Neural crest cell (in vitro differentiated cells): ENCODE results near the gene NFE2L3. TPM values are rescaled to one million over a fixed set of nuclear protein-coding genes. Genes with fewer than 3 reads are reported as not detected.
A peak's percentile ranks its signal among the peaks of the same experiment; 100 is the strongest.

Experiments used
- DNase-seq: peaks from one replicate; pipeline ENCODE4 v3.0.0; 2021; ENCODE audit warnings: low read depth, mixed read lengths, low spot score
- H3K27ac Mint-ChIP-seq: one replicate; pipeline ENCODE4 v1.8.0; 2021; ENCODE audit warnings: mild to moderate bottlenecking, mixed read lengths; ENCODE audit not compliant: unreplicated experiment
- H3K27me3 Mint-ChIP-seq: 2 replicates; pipeline ENCODE4 v1.8.0; 2021; ENCODE audit warnings: low read depth, mild to moderate bottlenecking, mixed read lengths
- H3K36me3 Mint-ChIP-seq: 2 replicates; pipeline ENCODE4 v1.8.0; 2021; ENCODE audit warnings: low read depth, mild to moderate bottlenecking, mixed read lengths
- H3K4me1 Mint-ChIP-seq: 2 replicates; pipeline ENCODE4 v1.8.0; 2021; ENCODE audit warnings: mixed read lengths
- H3K4me3 Mint-ChIP-seq: one replicate; pipeline ENCODE4 v1.8.0; 2021; ENCODE audit warnings: mild to moderate bottlenecking, mixed read lengths
- H3K9me3 Mint-ChIP-seq: 2 replicates; pipeline ENCODE4 v1.8.0; 2021; ENCODE audit warnings: mixed read lengths
- total RNA-seq: library from RNA; stranded (reverse); gene quantifications from 2 replicates; pipeline ENCODE4 v1.2.1, GENCODE V29; 2021
- TF ChIP-seq, protein P1 (sequence below): fragments of 200-600 bp; sonication (generic); conservative IDR thresholded peaks from 2 replicates; pipeline ENCODE4 v1.5.0; 2021; ENCODE audit warnings: antibody characterized with exemption, mild to moderate bottlenecking

The NFE2L3 gene
- total RNA-seq, 1 donor from 2014 or later: 2.4 TPM

DNA sequence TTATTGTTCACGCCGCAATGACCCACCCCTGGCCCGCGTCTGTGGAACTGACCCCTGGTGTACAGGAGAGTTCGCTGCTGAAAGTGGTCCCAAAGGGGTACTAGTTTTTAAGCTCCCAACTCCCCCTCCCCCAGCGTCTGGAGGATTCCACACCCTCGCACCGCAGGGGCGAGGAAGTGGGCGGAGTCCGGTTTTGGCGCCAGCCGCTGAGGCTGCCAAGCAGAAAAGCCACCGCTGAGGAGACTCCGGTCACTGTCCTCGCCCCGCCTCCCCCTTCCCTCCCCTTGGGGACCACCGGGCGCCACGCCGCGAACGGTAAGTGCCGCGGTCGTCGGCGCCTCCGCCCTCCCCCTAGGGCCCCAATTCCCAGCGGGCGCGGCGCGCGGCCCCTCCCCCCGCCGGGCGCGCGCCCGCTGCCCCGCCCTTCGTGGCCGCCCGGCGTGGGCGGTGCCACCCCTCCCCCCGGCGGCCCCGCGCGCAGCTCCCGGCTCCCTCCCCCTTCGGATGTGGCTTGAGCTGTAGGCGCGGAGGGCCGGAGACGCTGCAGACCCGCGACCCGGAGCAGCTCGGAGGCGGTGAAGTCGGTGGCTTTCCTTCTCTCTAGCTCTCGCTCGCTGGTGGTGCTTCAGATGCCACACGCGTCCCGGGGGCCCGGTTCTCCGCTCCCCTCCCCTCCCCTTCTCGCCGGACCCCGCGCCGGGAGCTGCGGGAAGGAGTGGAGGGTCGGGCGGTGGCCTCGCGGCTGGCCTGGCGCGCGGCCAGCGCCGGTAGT, 49.4 kb downstream of the NFE2L3 start, which contains the start of gene CBX3:
TSS of gene CBX3 (plus strand) at position 499 of the 772 bp plus-strand sequence. CDS start 1,254 bp downstream, outside the sequence.
- TF ChIP-seq, protein P1, sequence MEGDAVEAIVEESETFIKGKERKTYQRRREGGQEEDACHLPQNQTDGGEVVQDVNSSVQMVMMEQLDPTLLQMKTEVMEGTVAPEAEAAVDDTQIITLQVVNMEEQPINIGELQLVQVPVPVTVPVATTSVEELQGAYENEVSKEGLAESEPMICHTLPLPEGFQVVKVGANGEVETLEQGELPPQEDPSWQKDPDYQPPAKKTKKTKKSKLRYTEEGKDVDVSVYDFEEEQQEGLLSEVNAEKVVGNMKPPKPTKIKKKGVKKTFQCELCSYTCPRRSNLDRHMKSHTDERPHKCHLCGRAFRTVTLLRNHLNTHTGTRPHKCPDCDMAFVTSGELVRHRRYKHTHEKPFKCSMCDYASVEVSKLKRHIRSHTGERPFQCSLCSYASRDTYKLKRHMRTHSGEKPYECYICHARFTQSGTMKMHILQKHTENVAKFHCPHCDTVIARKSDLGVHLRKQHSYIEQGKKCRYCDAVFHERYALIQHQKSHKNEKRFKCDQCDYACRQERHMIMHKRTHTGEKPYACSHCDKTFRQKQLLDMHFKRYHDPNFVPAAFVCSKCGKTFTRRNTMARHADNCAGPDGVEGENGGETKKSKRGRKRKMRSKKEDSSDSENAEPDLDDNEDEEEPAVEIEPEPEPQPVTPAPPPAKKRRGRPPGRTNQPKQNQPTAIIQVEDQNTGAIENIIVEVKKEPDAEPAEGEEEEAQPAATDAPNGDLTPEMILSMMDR: no peak
- peaks cover 62% of the 10 kb centered on the region for H3K4me1 Mint-ChIP-seq
- H3K27me3 Mint-ChIP-seq: peaks cover 36% of the 10 kb centered on the region
- H3K9me3 Mint-ChIP-seq: peaks cover 6% of the 10 kb centered on the region
- peak within 1 kb of the TSS; percentile 100 for H3K4me3 Mint-ChIP-seq
- peaks cover 46% of the 10 kb centered on the region for H3K36me3 Mint-ChIP-seq
- peak within 1 kb of the TSS; percentile 99 for H3K27ac Mint-ChIP-seq
- DNase-seq: peak; percentile 90

DNA sequence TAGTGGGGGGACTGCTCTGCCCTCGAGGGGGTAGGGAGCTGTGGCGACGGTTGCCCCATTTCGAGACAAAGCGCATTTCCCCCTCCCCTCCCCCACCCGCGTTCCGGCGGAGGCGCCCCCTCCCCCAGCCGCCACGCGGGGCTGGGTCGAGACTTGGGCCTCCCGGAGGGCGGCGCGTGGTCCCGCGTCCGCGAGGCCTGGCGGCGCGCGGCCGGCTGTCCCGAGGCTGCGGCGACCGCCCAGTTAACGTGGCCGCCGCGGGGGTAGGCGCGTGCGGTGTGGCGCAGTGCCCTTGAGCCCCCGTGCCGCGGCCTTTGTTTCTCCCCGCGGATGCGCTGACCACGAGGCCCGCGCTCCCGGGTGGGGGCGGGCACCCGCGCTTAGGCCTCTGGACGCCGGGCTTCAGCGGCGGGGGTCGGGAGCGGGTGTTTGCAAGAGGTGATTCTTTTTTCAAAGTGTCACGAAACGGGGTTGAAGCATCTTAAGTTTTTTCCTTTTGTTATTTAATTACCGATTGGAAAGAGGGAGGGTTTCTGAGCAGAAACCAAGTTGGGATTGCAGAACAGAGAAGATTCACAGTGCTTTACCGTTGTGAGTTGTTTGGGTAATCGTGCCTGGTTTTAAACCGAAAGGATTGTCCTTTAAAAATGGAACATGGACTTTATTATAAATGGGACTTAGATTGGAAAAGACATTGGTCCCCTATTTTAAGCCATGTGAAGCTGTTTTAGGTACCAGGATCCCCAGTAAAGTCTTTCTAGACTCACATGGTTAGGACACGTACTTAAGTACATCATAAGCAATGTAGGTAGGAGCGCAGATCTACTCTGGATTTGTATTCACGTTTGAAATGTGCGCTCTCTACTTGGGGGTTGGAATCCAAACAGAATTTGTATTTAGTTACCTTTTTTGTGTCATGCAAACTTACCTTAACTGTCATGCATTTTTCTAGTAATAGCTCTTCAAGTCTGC, 50.3 kb downstream of the NFE2L3 start:
- Mint-ChIP-seq H3K9me3 (peaks cover 6% of the 10 kb centered on the region), H3K36me3 (peaks cover 44% of the 10 kb centered on the region), H3K4me1 (peaks cover 60% of the 10 kb centered on the region), H3K4me3 (peak overlapping the region; percentile 94), H3K27me3 (peaks cover 30% of the 10 kb centered on the region), H3K27ac (peak overlapping the region; percentile 92)
- TF ChIP-seq, protein P1: no peak
- DNase-seq: peak; percentile 41

DNA sequence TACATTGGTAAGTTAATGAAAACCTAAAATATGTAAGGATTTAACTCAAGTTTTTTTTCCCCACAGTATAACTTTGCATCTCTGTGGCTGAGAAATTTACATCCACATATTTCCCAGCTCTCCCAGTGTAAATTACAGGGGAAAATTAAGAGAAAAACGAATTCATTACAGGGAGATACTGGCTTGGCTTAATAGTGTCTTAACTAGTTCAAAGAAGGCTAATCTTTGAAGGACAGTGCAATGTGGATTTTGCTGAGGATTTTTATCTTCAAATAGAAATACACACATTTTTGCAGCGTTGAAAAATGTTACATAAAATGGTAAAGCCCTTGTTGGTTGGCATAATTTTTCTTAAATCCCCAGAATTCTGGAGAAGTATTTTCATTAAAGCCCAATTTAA, 51.0 kb downstream of the NFE2L3 start:
- TF ChIP-seq, protein P1: no peak
- H3K27me3 Mint-ChIP-seq: peaks cover 29% of the 10 kb centered on the region
- peaks cover 44% of the 10 kb centered on the region for H3K36me3 Mint-ChIP-seq
- DNase-seq: no peak
- H3K9me3 Mint-ChIP-seq: peaks cover 6% of the 10 kb centered on the region
- peaks cover 60% of the 10 kb centered on the region for H3K4me1 Mint-ChIP-seq
- H3K4me3 Mint-ChIP-seq: peak overlapping the region; percentile 94
- peak overlapping the region; percentile 92 for H3K27ac Mint-ChIP-seq

DNA sequence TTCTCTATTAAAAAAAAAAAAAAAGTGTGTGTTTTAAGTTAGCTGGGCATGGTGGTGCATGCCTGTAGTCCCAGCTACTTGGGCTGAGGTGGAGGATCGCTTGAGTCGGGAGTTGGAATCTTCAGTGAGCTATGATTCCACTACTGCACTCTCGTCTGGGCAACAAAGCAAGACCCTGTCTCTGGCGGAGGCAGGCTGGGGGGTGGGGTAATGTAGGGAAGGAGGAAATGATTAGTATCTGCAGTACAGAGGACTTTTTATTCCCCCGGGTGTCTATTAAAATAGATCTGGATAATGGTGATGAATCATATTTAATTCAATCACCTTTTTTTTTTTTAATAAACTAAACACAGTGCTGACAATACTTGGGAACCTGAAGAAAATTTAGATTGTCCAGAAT, 56.0 kb downstream of the NFE2L3 start:
- H3K27ac Mint-ChIP-seq: no peak overlapping the region
- H3K9me3 Mint-ChIP-seq: no peaks in the 10 kb centered on the region
- TF ChIP-seq, protein P1: no peak
- peaks cover 67% of the 10 kb centered on the region for H3K4me1 Mint-ChIP-seq
- H3K27me3 Mint-ChIP-seq: no peaks in the 10 kb centered on the region
- DNase-seq: no peak
- peaks cover 29% of the 10 kb centered on the region for H3K36me3 Mint-ChIP-seq
- peak overlapping the region; percentile 59 for H3K4me3 Mint-ChIP-seq

DNA sequence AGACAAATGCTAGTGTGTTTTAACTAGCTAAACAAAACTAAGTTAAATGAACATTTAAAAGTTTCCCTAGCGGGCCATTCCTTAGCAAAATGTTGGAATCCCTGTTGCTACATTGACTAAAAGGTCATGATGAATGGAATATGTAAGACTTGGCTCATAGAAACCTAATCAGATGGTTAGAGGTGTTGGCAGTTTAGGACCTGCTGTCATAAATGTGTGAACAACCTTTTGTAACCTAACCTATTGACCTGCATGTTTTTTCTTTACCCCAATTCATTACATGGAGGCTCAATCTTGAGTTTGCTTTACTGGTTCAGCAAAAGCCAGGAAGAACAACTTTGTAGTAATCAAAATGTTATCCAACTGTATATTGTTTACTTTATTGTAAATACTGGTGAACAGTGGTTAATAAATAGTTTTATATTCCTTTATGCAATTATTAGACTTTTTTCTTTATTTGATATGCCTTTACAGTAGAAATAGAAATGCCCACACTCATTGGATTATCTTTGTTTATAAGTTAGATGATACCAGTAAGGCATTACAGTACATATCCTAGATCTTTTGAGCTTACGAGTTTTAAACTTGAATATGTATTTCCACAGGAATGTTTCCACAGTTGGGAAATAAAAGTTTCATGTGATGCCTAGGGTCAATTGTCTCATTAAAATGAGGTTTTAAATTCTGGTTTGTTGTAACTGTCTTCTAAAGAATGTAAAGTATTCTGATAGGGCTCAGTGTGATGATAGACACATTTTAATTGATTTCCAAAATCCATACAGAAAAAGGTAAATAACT, 61.1 kb downstream of the NFE2L3 start:
- TF ChIP-seq, protein P1: no peak
- Mint-ChIP-seq H3K36me3 (peaks cover 18% of the 10 kb centered on the region), H3K27me3 (no peaks in the 10 kb centered on the region), H3K4me3 (no peak overlapping the region), H3K9me3 (no peaks in the 10 kb centered on the region), H3K4me1 (peaks cover 23% of the 10 kb centered on the region), H3K27ac (no peak overlapping the region)
- DNase-seq: no peak
